ENCODE results near the gene AUTS2. TPM values are rescaled to one million over a fixed set of nuclear protein-coding genes. Genes with fewer than 3 reads are reported as not detected.

AUTS2 gene
- total RNA-seq, 1 experiment from 2014 or later = 50.0 TPM

- no peak for TF ChIP-seq FOXP4 (CRISPR knock-in tag; IDR thresholded peaks at IDR 0.05)
- TF ChIP-seq HMGA2 (CRISPR knock-in tag; IDR thresholded peaks at IDR 0.05) = no peak
- TF ChIP-seq ARID4B (CRISPR knock-in tag; IDR thresholded peaks at IDR 0.05; ENCODE audit: borderline replicate concordance) = no peak
- TF ChIP-seq PRDM15 (CRISPR knock-in tag; IDR thresholded peaks at IDR 0.05) = no peak
- no peak for TF ChIP-seq IRF2 (CRISPR knock-in tag; IDR thresholded peaks at IDR 0.05; ENCODE audit: borderline replicate concordance, low read depth)
- no peak for TF ChIP-seq STAT6 (CRISPR knock-in tag; conservative IDR thresholded peaks at IDR 0.05; ENCODE audit: low read depth)
- no peak for TF ChIP-seq E2F4 (CRISPR knock-in tag; IDR thresholded peaks at IDR 0.05; ENCODE audit: borderline replicate concordance, low read depth)
- no peak for TF ChIP-seq ZNF671 (CRISPR knock-in tag; IDR thresholded peaks at IDR 0.05)
- TF ChIP-seq ZNF416 (CRISPR knock-in tag; IDR thresholded peaks at IDR 0.05) = no peak
- no peak for TF ChIP-seq MXD4 (CRISPR knock-in tag; IDR thresholded peaks at IDR 0.05; ENCODE audit: borderline replicate concordance)
- no peak for TF ChIP-seq RELA (CRISPR knock-in tag; IDR thresholded peaks at IDR 0.05; ENCODE audit: borderline replicate concordance)
Observed at GRCh38 chr7:69795932-69796331, 197.7 kb downstream of the AUTS2 start (continued).

- Mint-ChIP-seq H3K27ac (no peak overlapping the region), H3K4me1 (peaks cover 14% of the 10 kb centered on the region), H3K9me3 (no peaks in the 10 kb centered on the region), H3K36me3 (no peaks in the 10 kb centered on the region), H3K27me3 (ENCODE audit: low read depth) (0 out of 2 replicates have a peak, but pooled peaks cover 6% of the 10 kb centered on the region), H3K4me3 (no peak overlapping the region)
- no peak for DNase-seq (ENCODE audit: low spot score)
- CTCF ChIA-PET = no interaction called here
- no peak for TF ChIP-seq FOXK1 (CRISPR knock-in tag; IDR thresholded peaks at IDR 0.05)
- no peak for TF ChIP-seq PRRX2 (CRISPR knock-in tag; IDR thresholded peaks at IDR 0.05)
- no peak for TF ChIP-seq NFYB (CRISPR knock-in tag; conservative IDR thresholded peaks at IDR 0.05; ENCODE audit: low read depth)
- no peak for TF ChIP-seq ZMAT4 (CRISPR knock-in tag; IDR thresholded peaks at IDR 0.05)
- ATAC-seq = no peak
- POLR2A ChIA-PET = no interaction called here
Observed at GRCh38 chr7:69796416-69796815, 198.1 kb downstream of the AUTS2 start.
